Neural cell (in vitro differentiated cells): ENCODE results near the gene MEFV. TPM values are rescaled to one million over a fixed set of nuclear protein-coding genes. Genes with fewer than 3 reads are reported as not detected.

Source experiments
- H2AFZ ChIP-seq: fragments of 200-600, 300-800 bp; sonication (generic), shearing (Covaris generic); 2 replicates; pipeline ENCODE4 v1.6.0; 2014; ENCODE audit warnings: low read depth, mild to moderate bottlenecking, antibody characterized with exemption, low read length, moderate library complexity
- H3F3A ChIP-seq: fragments of 200-600 bp; shearing (Covaris generic); 2 replicates; pipeline ENCODE4 v1.6.1; 2016; ENCODE audit warnings: mild to moderate bottlenecking, moderate library complexity, mixed read lengths, antibody characterized with exemption, low read length; ENCODE audit not compliant: insufficient read depth, poor library complexity, severe bottlenecking
- H3K27ac ChIP-seq: fragments of 200-600, 300-800 bp; sonication (generic), shearing (Covaris generic); 2 replicates; pipeline ENCODE4 v1.5.1; 2014; ENCODE audit warnings: mild to moderate bottlenecking, low read length, moderate library complexity
- H3K27me3 ChIP-seq: fragments of 300-800, 200-600 bp; sonication (generic), shearing (Covaris generic); 2 replicates; pipeline ENCODE4 v1.6.0; 2014; ENCODE audit warnings: mild to moderate bottlenecking, low read depth, low read length, moderate library complexity; ENCODE audit not compliant: insufficient read depth
- H3K36me3 ChIP-seq: fragments of 300-800, 200-600 bp; sonication (generic), shearing (Covaris generic); 2 replicates; pipeline ENCODE4 v1.5.1; 2014; ENCODE audit warnings: mild to moderate bottlenecking, antibody characterized with exemption, low read length, moderate library complexity; ENCODE audit not compliant: insufficient read depth
- H3K4me2 ChIP-seq: fragments of 300-800, 200-600 bp; sonication (generic), shearing (Covaris generic); 2 replicates; pipeline ENCODE4 v1.6.0; 2014; ENCODE audit warnings: mild to moderate bottlenecking, low read length
- H3K4me3 ChIP-seq: fragments of 300-800, 200-600 bp; sonication (generic), shearing (Covaris generic); 2 replicates; pipeline ENCODE4 v1.5.1; 2014; ENCODE audit warnings: mild to moderate bottlenecking, low read length, moderate library complexity
- H3K79me2 ChIP-seq: fragments of 200-600 bp; shearing (Covaris generic); replicated peaks from 2 replicates; pipeline ENCODE4 v1.6.0; 2014; ENCODE audit warnings: mild to moderate bottlenecking, low read length, moderate library complexity; ENCODE audit not compliant: insufficient read depth
- H3K9ac ChIP-seq: fragments of 300-800, 200-600 bp; sonication (generic), shearing (Covaris generic); 2 replicates; pipeline ENCODE4 v1.6.1; 2016; ENCODE audit warnings: mild to moderate bottlenecking, low read length, mixed read lengths
- H3K9me2 ChIP-seq: fragments of 200-600 bp; shearing (Covaris generic); 2 replicates; pipeline ENCODE4 v1.6.1; 2016; ENCODE audit warnings: mild to moderate bottlenecking, low read length, mixed read lengths; ENCODE audit not compliant: insufficient read depth
- H3K9me3 ChIP-seq: fragments of 200-600, 300-800 bp; sonication (generic), shearing (Covaris generic); 2 replicates; pipeline ENCODE4 v1.6.1; 2016; ENCODE audit warnings: mild to moderate bottlenecking, mixed run types, low read length, moderate library complexity, mixed read lengths
- H4K20me1 ChIP-seq: fragments of 200-600 bp; shearing (Covaris generic); 2 replicates; pipeline ENCODE4 v1.6.1; 2016; ENCODE audit warnings: mild to moderate bottlenecking, mixed run types; ENCODE audit not compliant: insufficient read depth
- CTCF ChIP-seq: fragments of 450-650 bp; IDR thresholded peaks from 2 replicates; pipeline ENCODE4 v1.5.1; 2014; ENCODE audit warnings: antibody characterized with exemption, mild to moderate bottlenecking, moderate library complexity; ENCODE audit not compliant: poor library complexity, severe bottlenecking
- EP300 ChIP-seq: fragments of 450-650 bp; conservative IDR thresholded peaks from 2 replicates; pipeline ENCODE4 v1.6.1; 2014; ENCODE audit warnings: antibody characterized with exemption, mild to moderate bottlenecking, moderate library complexity; ENCODE audit not compliant: poor library complexity, severe bottlenecking
- EZH2 ChIP-seq: fragments of 200-600, 300-800 bp; shearing (Covaris generic), sonication (generic); IDR thresholded peaks from 2 replicates; pipeline ENCODE4 v1.6.1; 2014; ENCODE audit warnings: antibody characterized with exemption, low read length, borderline replicate concordance, mild to moderate bottlenecking; ENCODE audit not compliant: insufficient read depth, poor library complexity, severe bottlenecking
- MXI1 ChIP-seq: fragments of 450-650 bp; conservative IDR thresholded peaks from 2 replicates; pipeline ENCODE4 v1.6.1; 2014; ENCODE audit warnings: antibody characterized with exemption, mild to moderate bottlenecking; ENCODE audit not compliant: poor library complexity, severe bottlenecking
- POLR2AphosphoS5 ChIP-seq: IDR thresholded peaks from 2 replicates; pipeline ENCODE4 v1.6.1; 2012
- RAD21 ChIP-seq: fragments of 450-650 bp; conservative IDR thresholded peaks from 2 replicates; pipeline ENCODE4 v1.6.1; 2014; ENCODE audit warnings: antibody characterized with exemption, mild to moderate bottlenecking, moderate library complexity
- REST ChIP-seq: IDR thresholded peaks from 2 replicates; pipeline ENCODE4 v1.6.1; 2012; ENCODE audit warnings: borderline replicate concordance
- SMC3 ChIP-seq: fragments of 450-650 bp; conservative IDR thresholded peaks from 2 replicates; pipeline ENCODE4 v1.6.1; 2014; ENCODE audit warnings: antibody characterized with exemption, mild to moderate bottlenecking, moderate library complexity; ENCODE audit not compliant: poor library complexity
- TAF1 ChIP-seq: IDR thresholded peaks from 2 replicates; pipeline ENCODE4 v1.6.1; 2012; ENCODE audit warnings: low read depth
- polyA plus RNA-seq: library from polyadenylated mRNA; depleted of rRNA; stranded (reverse); fragments of >200 nt; gene quantifications from 2 replicates; pipeline ENCODE4 v1.2.3, GENCODE V29; 2014

MEFV gene
- polyA plus RNA-seq, 1 donor from 2014 or later, result not detected

DNA sequence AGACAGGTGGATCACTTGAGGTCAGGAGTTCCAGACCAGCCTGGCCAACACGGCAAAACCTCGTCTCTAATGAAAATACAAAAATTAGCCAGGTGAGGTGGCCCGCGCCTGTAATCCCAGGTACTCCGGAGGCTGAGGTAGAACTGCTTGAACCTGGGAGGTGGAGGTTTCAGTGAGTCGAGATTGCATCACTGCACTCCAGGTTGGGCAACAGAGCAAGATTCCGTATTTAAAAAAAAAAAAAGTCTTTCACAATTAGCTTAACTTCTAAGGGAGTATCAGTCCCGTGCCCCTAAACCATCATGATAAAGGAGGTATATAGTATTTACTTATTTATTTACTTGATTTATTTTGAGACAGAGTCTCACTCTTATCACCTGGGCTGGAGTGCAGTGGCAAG, 3.4 kb upstream of the MEFV start:
- Histone ChIP-seq H3K4me2 (no peak overlapping the region), H4K20me1 (no peaks in the 10 kb centered on the region), H3K9ac (no peak overlapping the region), H3K9me3 (no peaks in the 10 kb centered on the region), H3K9me2 (no peaks in the 10 kb centered on the region), H3K27ac (no peak overlapping the region), H3K36me3 (no peaks in the 10 kb centered on the region), H3K79me2 (no peaks in the 10 kb centered on the region), H3F3A (no peaks in the 10 kb centered on the region), H3K4me3 (no peak overlapping the region), H2AFZ (no peak overlapping the region), H3K27me3 (no peaks in the 10 kb centered on the region)
- TF ChIP-seq MXI1 (no peak), POLR2AphosphoS5 (no peak), RAD21 (no peak)

DNA sequence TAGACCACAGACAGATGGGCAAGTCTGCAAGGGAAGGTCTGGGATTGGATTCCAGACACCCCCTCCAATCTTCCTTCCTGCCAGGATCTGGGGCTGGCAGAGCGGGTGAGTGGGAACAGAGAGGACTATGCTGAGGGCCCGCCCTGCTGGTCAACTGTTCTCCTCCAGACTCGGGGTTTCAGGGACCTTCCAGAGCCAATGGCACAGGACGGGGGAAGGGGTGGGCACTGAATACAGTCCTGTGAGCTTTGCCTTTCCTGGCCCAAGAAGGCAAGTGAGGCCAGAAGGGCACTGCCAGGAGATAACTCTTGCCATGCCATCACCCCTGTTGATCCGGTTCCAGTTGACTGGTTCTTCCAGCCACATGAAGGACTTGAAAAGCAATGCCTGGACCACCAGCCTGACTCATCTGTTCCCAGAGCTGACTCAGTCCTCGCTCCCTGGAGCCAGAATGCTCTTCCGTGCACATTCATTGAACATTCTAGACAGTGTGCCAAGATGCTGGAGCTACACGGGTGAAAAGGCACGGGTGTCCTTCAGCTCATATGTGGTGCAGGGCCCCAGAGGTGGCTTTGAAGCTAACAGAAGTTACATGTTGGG, 533 bp upstream of the MEFV start:
- H3K4me2 ChIP-seq, result no peak overlapping the region
- H3K79me2 ChIP-seq, result no peaks in the 10 kb centered on the region
- TF ChIP-seq REST, result no peak
- TF ChIP-seq RAD21, result no peak
- no peak for TF ChIP-seq TAF1
- no peak for TF ChIP-seq MXI1
- TF ChIP-seq POLR2AphosphoS5, result no peak
- no peak for TF ChIP-seq EZH2
- no peak for TF ChIP-seq EP300
- TF ChIP-seq SMC3, result no peak
- TF ChIP-seq CTCF, result no peak
- H3K27ac ChIP-seq, result no peak overlapping the region
- no peaks in the 10 kb centered on the region for H3K36me3 ChIP-seq
- no peak overlapping the region for H3K9ac ChIP-seq
- no peak overlapping the region for H2AFZ ChIP-seq
- H3K9me2 ChIP-seq, result no peaks in the 10 kb centered on the region
- H3K27me3 ChIP-seq, result no peaks in the 10 kb centered on the region
- no peak overlapping the region for H3K4me3 ChIP-seq
- no peaks in the 10 kb centered on the region for H4K20me1 ChIP-seq
- H3K9me3 ChIP-seq, result no peaks in the 10 kb centered on the region
- H3F3A ChIP-seq, result no peaks in the 10 kb centered on the region

- H3K79me2 ChIP-seq, result no peaks in the 10 kb centered on the region
- no peaks in the 10 kb centered on the region for H3K9me3 ChIP-seq
- no peak overlapping the region for H3K4me3 ChIP-seq
- H3K9ac ChIP-seq, result no peak overlapping the region
- no peak overlapping the region for H3K27ac ChIP-seq
- no peaks in the 10 kb centered on the region for H4K20me1 ChIP-seq
- no peaks in the 10 kb centered on the region for H3K9me2 ChIP-seq
- H3F3A ChIP-seq, result no peaks in the 10 kb centered on the region
- H2AFZ ChIP-seq, result no peak overlapping the region
- H3K4me2 ChIP-seq, result no peak overlapping the region
- H3K36me3 ChIP-seq, result no peaks in the 10 kb centered on the region
- no peak for TF ChIP-seq EZH2
- no peak for TF ChIP-seq TAF1
- TF ChIP-seq SMC3, result no peak
- no peak for TF ChIP-seq RAD21
- TF ChIP-seq EP300, result no peak
- TF ChIP-seq CTCF, result no peak
- TF ChIP-seq REST, result no peak
- no peak for TF ChIP-seq MXI1
- TF ChIP-seq POLR2AphosphoS5, result no peak
- H3K27me3 ChIP-seq, result no peaks in the 10 kb centered on the region
Observed at GRCh38 chr16:3254309-3254708, 2.1 kb downstream of the MEFV start.
